ENCODE results near the gene CDKAL1.

DNA sequence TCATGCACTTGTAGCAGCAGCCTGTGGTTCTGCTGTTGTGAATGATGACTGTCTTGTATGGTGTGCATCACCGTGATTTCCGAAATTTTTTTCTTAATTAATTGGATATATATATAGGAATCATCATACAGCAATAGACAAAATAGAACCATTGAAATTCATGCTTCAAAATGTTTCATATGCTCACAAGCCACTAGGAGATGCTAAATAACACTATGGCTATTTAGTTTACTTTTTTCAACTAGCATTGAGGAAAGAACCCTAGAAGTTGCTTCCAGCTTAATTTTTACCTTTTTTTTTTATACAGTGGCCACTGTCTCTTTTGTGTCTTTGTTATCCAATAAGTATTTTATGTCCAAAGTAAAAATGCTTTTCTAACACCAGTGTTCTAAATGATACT, 485.4 kb downstream of the CDKAL1 start:
- no peak for TF ChIP-seq POLR2AphosphoS5 (IDR thresholded peaks at IDR 0.05; ENCODE audit: insufficient read depth in 1 of 2, low read depth in 1 of 2)
- TF ChIP-seq, protein P1, sequence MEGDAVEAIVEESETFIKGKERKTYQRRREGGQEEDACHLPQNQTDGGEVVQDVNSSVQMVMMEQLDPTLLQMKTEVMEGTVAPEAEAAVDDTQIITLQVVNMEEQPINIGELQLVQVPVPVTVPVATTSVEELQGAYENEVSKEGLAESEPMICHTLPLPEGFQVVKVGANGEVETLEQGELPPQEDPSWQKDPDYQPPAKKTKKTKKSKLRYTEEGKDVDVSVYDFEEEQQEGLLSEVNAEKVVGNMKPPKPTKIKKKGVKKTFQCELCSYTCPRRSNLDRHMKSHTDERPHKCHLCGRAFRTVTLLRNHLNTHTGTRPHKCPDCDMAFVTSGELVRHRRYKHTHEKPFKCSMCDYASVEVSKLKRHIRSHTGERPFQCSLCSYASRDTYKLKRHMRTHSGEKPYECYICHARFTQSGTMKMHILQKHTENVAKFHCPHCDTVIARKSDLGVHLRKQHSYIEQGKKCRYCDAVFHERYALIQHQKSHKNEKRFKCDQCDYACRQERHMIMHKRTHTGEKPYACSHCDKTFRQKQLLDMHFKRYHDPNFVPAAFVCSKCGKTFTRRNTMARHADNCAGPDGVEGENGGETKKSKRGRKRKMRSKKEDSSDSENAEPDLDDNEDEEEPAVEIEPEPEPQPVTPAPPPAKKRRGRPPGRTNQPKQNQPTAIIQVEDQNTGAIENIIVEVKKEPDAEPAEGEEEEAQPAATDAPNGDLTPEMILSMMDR (IDR thresholded peaks at IDR 0.05) = no peak

Measured in vagina (tissue), 2 donors.